GM21576 (cell line): Measurements from ENCODE around the gene P2RX3.

Experiments used
- ATAC-seq: cut with Tn5 transposase; IDR thresholded peaks from one replicate; pipeline ENCODE4 v1.9.1; 2021; ENCODE audit warnings: mild to moderate bottlenecking, moderate library complexity; ENCODE audit not compliant: unreplicated experiment

P2RX3 gene

DNA sequence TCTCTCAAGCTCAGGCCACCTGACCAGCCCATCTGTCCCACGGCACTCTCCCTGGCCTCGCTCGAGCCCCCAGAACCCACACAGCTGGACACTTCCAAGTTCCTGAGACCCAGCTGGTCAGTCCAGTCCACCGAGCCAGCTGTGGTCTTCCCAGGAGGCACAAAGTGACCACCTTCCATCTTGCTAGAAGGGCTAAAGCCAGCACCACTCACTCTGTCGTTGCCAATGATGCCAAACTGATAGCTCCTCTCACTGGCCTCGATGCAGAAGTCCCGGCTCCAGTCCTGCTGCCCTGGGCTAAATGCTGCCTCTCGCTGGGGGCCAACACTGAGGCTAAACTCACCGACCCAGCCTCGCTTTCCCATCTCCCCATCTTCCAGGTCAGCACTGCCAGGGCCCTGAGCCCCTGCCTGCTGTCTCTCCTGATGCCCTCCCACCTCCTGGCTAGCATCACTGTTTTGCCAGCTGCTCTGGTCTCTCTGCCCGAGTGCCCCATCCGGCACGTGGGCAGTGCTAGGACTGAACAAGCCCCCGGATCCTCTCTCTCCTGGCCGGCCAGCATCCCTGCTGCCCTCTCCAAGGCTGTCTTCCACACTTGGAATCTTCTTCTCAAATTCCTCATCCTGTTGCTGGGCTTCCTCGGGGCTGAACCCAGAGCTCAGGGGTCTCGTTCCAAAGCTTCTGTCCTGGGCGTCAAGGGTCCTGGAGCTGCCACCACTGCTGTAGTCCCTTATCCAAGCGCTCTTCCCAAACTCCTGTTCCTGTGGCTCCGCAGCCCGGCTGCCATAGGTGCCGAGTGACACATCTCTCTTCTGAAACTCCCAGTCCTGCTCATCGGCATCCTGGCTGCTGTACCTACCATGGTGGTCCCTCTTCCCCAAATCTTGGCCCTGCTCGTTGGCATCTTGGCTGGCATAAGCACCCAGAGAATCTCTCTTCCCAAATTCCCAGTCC is 28.8 kb upstream of the P2RX3 start:
- ATAC-seq, result no peak

DNA sequence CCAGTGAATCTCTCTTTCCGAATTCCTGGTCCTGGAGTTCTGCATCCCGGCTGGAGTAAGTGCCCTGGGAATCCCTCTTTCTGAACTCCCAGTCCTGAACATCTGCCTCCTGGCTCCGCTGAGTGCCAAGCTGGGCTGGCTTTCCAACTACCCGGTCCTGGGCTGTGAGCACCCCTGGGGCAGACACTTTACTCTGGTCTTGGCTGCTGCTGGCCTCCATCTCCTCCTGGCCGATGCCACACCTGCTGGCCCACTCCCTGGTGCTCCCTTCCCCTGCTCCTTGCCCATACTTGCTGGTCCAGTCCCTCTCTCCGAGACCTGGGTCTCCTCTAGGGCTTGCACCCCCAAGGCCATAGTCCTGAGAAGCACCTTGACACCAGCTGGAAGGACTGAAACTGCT is 28.1 kb upstream of the P2RX3 start:
- no peak for ATAC-seq

DNA sequence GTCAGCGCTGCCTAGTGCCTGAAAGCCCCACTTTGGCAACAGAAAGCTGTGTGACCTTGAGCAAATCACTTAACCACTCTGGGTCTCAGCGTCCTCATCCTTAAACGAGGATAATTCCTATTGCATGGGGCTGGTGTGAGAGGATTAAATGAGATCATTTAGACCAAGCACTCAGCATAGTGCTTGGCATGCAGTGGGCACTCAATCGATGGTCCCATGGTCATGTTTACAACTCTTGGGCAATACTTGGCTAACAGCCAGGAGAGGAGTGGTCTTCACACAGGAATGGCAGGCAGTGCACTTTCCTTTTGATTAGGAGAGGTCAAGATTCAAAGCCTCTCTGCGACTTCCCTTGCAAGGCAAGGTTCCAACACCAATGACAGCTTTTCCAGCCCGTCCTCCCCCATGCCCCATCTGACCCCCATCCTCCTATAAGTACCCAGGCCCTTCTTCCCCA is 27.5 kb upstream of the P2RX3 start:
- no peak for ATAC-seq

DNA sequence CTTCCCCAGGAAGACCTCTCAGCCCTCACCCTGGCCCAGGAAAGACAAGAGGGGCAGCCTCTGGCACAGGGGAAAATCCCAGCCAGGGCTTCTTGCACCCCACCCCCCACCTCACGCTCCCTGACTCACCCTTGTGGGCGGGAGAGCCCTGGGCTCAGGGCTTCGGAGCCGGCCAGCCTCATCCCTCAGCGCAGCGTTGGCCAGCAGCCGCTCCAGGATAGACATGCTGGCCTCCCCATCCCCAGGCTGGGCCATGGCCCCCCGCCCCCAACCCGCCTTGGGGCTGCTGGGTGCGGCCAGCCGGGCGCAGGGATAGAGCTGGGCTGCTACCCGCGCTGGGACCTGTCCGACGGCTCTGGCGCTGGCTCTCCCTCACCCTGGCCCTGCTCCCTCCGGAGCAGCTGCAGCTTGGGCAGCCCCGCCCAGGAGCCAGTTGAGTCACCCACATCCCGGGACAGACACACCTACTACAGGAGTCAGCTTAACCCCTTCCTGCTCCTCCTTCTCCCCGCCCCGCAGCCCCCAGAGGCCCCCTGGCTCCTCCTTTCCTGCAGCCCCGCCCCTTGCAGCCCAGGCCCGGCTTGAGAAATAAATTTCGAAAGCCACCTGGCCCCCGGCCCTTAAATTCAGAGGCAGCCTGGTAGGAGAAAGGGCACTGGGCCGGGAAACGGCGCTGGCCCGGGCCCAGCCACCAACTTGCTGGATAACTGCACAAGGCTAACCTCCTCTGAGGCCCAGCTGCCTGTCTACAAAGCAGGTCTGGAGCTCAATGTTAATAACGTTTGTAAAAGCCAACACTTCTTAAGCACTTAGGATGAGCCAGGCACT is 26.8 kb upstream of the P2RX3 start:
- ATAC-seq, result peak; percentile 99

DNA sequence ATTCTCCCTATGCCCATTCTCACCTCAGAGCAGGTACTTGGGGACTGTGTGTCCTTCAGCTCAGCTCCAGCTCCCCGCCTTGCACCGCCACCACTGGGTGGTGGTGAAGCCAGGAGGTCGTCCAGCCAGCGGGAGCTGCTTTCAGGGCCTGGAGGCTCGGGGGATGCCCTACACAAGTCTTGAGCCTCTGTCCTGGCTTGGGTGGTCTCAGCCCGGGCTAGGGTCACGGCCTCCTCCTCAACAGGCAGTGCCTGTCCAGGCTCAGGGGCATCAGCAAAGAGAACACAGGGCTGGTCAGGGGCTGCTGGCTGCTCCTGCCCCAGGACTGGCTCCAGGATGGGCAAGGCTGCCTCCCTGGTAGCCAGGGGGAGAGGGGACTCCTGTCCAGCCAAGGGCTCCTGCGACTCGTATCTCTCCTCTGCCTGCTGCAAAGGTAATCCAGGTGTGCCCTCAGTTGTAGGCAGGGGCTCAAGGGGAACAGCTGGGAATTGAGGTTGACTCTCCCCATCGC is 25.6 kb upstream of the P2RX3 start:
- ATAC-seq, result no peak

DNA sequence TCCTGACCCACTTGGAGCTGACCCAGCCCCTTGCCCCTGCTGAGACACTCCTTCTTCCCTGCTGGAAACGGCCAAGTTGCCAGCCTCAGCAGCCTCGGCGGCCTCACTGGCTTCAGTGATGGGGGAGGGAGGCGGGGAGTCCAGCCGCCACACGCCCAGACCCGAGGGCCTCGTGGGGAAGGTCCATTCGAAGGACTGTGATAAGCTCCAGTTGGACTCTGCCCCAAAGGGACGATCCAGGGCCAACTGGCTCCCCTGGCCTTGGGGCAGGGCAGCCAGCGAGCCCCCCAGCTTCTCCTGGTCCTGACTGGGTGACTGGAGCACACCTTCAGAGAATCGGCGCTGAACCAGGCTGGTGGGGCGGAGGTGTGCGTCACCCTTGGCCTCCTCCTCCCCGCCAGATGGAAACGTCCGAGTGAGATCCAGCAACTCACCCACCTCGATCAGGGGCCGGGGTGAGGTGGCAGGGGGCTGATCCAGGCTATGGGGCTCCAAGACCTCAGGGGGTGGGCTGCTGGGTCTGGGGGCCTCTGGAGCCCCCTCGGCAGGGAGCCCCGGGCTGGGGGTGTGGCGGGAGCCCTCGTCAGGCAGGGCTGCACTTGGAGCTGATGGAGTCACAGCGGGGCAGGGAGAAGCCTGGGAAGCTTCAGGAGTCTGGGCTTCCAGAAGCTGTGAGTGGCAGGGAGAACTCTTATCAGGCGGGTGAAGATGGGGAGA is 24.9 kb upstream of the P2RX3 start:
- ATAC-seq, result no peak

DNA sequence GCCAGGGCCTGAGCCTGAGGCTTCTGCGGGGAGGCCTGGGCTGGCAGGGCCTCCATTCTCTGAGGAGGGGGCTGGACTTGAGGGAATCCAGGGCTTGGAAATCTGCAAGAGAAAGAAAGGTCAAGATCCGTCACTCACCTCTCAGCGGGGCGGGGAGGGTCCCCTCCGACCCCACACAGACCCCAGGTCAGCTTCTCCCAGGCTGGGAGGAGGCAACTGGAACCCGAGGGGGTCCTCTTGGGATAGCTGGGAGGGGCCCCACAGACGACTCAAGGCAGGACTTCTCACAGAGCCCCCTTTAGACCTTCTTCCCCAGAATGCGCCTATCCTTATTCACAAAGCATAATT is 24.4 kb upstream of the P2RX3 start:
- no peak for ATAC-seq

DNA sequence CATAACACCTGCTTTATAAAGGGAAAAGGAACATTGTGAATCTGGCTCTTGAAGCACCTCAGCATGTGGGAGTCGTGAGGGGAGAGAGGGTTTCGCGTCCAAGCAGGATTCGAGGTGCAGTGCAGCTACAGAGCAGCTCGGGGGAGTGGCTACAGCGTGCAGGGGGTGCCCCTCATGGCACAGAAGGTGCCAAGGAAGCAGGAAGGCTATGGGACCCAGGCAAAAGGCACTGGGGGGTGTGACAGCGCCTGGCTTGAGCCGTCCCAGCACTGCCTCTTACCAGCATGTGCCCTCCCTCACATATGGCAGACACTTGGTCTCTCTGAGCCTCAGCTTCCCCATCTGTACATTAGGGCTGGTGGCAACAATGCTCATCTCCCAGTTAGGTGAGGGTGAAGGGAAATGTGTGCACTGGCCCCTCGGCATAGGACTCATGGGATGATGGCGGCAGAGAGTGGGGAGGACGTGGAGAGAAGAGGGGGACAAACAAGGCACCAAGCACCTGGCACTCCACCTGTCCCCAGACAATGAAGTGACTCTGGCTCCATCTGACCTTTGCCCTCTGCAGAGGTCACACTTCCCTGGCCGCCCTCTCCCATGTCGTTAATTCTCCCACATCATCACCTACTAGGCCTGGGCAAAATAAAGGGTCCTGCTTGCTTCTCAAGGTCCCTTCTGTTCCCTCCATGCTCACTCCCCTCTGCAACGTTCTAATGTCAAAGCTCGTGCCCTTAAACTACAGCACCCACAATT is 23.8 kb upstream of the P2RX3 start:
- ATAC-seq, result no peak

DNA sequence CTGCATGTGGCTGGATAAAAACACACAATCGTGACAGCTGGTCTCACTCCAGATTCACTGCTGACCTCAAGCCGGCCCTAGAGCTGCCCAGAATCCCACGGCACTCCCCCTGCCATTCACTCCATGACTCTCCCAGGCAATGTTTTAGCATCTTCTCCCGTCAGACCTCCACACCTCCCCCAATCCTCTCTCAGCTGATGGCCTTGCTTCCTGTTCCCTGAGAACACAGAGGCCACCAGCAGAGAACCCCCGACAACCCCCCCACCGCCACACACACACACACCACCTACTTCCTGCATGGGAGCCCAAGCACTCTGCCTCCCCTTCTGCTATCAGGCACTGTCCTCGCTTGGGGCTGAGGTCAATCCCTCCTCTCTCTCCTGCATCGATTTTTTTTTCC is 22.7 kb upstream of the P2RX3 start:
- no peak for ATAC-seq

DNA sequence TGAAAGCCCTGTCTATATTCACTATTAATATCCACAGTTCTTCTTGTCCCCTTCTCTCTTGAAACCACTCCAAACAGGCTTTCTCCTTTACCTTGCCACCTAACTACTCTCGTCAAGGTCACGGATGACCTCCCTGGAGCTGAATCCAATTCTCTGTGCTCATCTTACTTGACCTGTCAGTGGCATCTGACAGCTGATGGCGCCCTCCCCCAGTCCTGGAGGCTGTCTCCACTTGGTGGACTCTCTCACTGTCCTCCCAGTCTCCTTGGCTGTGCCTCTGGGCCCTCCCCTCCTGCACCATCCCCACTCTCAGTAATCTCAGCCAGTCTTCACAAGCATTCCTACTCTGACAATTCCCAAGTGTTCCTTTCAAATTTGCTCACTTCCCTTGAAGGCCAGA is 22.1 kb upstream of the P2RX3 start:
- no peak for ATAC-seq

DNA sequence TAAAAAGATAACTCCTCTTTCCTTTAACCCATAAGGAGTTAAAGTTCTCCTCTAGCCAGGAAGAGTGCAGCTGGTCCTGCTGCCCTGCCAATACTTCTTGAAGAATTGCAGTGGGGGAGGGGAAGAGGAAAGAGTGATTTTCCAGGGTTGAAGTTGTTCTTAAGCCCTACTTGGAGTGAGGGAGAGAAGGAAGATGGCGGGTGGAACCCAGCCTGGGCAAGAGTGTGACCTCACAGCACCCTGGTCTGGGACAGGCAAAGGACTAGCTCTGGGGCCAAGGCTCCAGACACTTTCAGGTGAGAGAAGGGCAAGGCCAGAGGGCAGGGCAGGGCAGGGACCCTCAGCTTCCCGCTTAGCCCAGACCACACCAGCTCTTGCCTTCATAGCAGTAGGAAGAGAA is 20.0 kb upstream of the P2RX3 start:
- ATAC-seq, result no peak

DNA sequence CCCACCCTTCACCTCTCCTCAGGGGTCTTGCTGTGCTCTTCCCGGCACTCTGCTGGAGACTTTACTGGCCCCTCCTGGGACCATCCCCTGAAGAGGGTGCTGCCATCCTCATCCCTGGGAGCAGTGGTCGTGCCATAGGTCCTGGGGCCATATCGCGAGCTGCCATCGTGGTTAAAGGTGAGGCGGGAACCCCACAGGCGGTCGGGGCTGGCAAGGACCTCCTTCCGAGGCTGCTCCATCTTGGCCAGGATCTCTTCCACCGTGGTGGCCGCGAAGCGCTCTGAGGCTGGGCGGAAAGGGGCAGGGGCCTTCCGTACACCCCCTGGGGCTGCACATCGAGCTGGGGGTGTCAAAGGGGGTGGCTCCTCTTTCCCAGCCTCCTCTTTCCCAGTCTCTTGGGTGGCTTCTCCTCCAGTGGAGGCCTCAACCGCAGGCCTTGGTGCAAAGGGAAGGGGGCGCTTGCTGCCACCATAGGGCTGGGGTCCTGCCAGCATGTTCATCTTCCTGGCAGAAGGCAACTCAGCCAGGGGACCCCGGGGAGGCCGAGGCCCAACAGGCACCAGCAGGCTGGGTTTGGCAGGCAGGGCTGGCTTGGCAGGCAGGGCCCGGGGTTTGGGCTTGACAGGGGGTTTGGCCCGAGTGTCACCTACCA is 18.0 kb upstream of the P2RX3 start:
- ATAC-seq, result no peak

DNA sequence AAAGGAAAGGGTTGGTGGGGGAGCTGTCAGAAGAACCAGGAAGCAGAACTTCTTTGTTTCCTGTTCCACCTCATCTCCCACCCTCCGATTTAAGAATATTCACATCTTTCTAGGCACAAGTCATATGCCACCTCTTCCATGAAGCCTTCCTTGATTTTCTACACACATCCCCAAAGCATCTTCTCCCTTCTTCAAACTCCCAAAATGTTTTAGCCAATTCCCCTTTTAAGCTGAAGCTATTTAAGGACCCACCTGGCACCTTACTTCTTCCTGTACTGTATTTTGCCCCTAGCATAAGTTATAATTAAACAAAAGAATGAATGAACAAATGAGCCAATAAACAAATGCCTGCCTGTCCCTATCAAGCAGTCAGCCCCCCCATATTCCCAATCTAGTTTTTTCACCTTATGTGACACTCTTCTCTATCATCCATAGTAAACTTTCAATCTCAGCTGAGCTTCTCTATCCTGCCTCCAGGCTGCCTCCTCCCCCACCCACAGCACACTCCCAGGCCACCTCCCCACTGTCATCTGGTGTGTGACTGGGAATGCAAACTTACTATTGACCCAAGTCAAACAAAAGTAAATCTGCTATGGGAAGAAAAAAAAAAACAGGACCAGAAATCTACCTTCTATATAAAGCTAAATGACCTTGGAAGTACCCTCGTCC is 17.3 kb upstream of the P2RX3 start:
- ATAC-seq, result no peak

DNA sequence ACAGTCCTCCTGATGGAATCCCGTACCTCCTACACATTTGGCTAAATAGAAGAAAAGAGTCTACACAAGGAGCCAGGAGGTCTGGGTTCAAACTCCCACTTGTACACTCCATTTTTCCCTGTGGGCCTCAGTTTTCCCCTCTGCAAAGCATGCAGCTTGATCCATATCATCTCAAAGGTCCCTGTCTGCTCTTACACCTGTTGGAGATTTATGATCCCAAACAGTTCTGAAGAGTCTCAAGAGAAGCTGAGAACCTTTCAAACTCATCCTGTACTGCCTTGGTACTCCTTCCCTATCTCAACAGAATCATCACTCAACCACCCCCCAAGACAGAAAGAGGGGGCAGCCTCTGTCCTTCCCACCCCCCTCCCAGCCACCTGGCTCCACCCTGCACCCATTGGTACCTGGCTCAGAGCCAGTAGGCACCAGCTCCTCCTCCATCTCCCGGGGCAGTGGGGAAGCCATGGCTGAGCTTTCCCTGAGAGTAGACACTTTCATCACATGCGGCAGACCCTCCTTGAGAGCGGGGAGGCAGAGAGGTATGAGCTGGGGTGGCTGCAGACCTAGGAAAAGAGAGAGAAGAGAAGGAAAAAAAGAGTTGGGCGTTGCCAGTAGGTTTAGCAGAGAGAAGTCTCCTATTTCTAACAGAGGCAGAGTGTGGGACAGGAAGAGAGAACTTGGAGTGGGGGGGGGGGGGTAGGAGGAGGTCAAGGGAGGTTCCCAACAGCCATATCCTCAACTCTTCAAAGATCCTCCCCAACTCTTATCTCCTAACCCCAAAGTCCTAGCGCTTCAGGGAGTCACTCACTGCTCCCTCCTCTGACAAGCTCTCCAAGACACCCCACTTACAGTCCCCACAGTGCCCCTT is 16.5 kb upstream of the P2RX3 start:
- no peak for ATAC-seq

DNA sequence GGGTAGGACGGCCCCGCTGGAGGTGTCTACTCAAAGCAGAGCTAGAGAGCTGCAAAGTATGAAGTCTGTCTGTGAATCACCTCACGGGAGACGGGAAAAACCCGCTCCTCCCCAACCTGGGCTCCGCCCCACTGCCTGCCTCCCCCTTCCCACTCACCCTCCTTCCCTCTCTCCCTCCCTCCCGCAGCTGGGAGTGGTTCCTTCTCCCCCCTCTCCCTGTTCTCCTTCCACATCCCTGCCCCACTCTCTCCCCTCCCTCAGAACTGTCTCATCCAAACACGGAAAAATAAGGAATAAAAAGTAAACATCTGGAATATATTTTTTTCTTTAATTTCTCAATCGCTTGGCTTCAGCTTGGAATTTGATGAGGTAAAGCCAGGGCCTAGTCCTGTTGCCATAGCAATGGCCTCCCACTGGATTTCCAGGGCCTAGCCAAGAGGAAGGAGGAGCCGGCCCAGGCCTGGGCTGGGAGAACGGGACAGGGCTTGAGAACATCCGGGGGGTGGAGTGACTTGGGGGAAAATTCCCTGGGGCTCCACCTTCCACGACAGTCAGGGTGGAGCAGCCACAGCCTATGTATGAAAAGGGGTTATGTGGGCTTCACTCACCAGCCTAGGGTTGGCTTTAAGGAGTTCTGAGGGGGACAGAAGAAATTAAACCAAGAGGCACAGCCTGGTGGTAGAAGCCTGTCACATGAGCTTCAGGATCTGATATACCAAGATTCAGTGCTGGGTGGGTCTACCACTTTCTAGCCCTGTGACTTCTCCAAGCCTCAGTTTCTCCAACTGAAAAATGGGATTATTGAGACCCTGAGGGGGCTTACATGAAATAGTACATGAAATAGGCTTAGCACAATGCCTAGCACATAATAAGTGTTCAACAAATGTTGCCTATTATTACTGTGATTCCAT is 15.6 kb upstream of the P2RX3 start:
- ATAC-seq, result no peak

DNA sequence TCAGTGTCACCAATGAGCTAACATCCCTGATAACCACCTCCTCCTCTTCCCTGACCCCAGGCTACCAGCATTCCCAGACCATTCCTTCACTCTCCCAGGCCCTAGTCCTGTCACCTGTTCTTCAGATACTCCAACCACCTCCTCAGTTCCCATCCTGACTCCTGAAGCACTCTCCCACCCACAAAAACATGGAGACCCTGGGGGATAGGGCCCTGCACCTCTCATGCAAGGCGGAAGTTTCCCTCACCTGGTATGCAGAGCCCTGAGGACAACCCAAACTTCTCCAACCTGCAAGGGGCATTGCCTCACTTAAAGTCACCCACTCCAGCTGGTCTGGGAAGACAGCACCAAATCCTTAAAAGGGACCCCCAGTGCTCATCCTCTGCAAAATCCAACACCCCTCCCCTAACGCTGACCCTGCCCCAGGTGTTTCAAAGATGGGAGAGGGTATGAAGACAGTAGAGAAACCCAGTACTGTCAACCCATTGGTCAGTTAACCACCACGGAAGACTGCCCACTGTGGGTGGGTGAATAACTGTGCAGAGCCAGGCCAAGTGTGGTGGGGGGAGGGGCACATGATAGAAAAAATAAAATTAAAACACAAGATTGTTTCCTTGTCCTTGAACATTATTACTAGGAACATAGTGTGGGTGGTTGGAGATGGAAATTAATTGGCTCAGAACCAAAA is 14.8 kb upstream of the P2RX3 start:
- no peak for ATAC-seq

DNA sequence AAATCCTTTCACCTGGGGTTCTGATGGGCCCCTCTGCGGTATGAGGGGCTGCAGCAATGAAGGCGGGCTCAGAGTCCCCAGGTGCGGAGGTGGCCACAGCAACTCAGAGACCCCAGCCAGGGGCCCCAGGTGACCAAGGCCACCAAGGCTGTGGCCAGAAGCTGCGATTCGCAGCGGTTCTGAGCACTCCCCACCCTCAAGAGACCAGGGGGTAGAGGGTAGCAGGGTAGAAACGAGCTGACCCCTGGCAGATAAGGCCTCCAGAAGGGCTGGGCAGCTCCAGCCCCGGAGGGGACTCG is 14.3 kb upstream of the P2RX3 start:
- ATAC-seq, result no peak
